Measurements from ENCODE around the gene ZNF77. TPM values are rescaled to one million over a fixed set of nuclear protein-coding genes. Genes with fewer than 3 reads are reported as not detected.
A peak's percentile ranks its signal among the peaks of the same experiment; 100 is the strongest.
"Not testable (repeated sequence)": the region's sequence is repeated elsewhere in the genome, so short reads cannot be mapped to it uniquely, and the experiment has no call there.

ZNF77 gene
- polyA plus RNA-seq (2013, experiment 1 of 2), result 2.3 TPM
- 2.7 TPM for polyA plus RNA-seq (2013, experiment 2 of 2)

DNA sequence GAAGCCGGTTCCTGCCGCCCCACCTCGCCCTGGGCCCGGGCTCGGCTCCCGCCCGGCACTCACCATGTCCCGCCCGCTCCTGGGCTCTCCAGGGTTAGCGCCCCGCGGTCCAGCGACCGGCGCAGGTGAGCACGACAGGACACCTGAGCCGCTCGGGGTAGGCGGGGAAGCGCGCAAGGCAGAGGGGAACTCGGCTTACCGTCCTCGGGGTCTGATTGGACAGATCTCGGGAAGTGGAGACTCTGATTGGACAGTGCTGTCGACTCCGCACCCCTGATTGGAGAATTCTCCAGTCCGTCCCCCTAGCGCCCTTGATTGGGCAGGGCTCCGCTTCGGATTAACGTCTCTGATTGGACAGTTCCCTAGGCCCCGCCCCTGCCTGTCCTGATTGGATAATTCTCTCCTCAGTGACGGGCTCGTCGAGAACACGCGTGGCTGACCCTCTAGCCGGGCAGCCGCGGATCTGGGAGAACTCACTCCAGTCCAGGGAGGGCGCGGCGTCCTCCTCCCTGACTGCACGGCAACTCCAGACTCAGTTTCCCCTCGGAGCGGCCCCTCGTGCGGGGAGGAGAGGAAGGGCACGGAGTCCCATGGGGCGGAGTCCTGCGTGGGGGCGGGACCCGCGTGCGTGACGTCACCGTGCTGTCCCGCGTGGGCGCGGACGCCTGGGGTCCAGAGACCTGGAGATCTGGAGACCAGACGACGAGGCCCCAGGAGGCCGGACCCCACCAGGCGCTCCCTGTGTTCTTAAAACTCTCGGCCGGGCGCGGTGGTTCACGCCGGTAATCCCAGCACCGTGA is at the start of gene ZNF77:
ZNF77 (minus strand) TSS at position 197 of the 800 bp plus-strand sequence; CDS start at position 66, 131 bp downstream.
- Histone ChIP-seq H4K8ac (ENCODE audit: low read length) (peak within 1 kb of the TSS; percentile 96), H3K79me1 (replicated peaks; ENCODE audit: low read length, poor library complexity, severe bottlenecking) (peaks cover 35% of the 10 kb centered on the region), H3K27me3 (ENCODE audit: control insufficient read depth in 1 of 2, insufficient read depth in 1 of 2, low read length in 2 of 2) (no peaks in the 10 kb centered on the region), H3K4ac (ENCODE audit: low read depth in 1 of 2, low read length in 2 of 2) (peak within 1 kb of the TSS in 1 of 2 experiments; percentile 93), H3K36me3 (ENCODE audit: control insufficient read depth in 1 of 2, insufficient read depth in 2 of 2, low read depth in 1 of 2, low read length in 2 of 2) (peaks cover 0 to 6% of the 10 kb centered on the region in 2 experiments), H2BK15ac (ENCODE audit: low read depth, poor library complexity, severe bottlenecking) (peak within 1 kb of the TSS; percentile 15), H3K4me2 (ENCODE audit: low read length, poor library complexity, severe bottlenecking) (peak within 1 kb of the TSS; percentile 98), H2AK5ac (ENCODE audit: low read length, severe bottlenecking) (no peak within 1 kb of the TSS), H3K4me1 (ENCODE audit: control insufficient read depth, insufficient read depth, low read depth, low read length) (peaks cover 15% of the 10 kb centered on the region), H3K18ac (ENCODE audit: low read depth in 1 of 2, low read length in 2 of 2) (peak within 1 kb of the TSS; percentile 94 to 99), H2BK5ac (ENCODE audit: low read depth, low read length, poor library complexity, severe bottlenecking) (peak within 1 kb of the TSS; percentile 44), H4K91ac (ENCODE audit: low read length) (peak within 1 kb of the TSS; percentile 97), H2BK120ac (ENCODE audit: low read depth, low read length) (peak within 1 kb of the TSS; percentile 79), H3K27ac (ENCODE audit: low read length, poor library complexity, severe bottlenecking) (peak within 1 kb of the TSS; percentile 69), H3K9me3 (ENCODE audit: control insufficient read depth, low read length) (no peaks in the 10 kb centered on the region), H3K23ac (ENCODE audit: low read length in 2 of 2) (peak within 1 kb of the TSS in 1 of 2 experiments; percentile 97), H3K14ac (ENCODE audit: low read length in 2 of 2) (peak within 1 kb of the TSS in 1 of 2 experiments; percentile 97), H2AFZ (ENCODE audit: low read depth, low read length) (peak within 1 kb of the TSS; percentile 100), H3K4me3 (ENCODE audit: insufficient read depth in 1 of 2, low read depth in 1 of 2, low read length in 2 of 2) (peak within 1 kb of the TSS; percentile 93 to 95), H3K9ac (ENCODE audit: low read length) (peak within 1 kb of the TSS; percentile 95), H2BK12ac (ENCODE audit: low read length in 2 of 2) (peak within 1 kb of the TSS in 1 of 2 experiments; percentile 82)
- DNase-seq, result peak; percentile 99
- WGBS, result 10% methylated on average over 70 of the region's 74 CpGs

DNA sequence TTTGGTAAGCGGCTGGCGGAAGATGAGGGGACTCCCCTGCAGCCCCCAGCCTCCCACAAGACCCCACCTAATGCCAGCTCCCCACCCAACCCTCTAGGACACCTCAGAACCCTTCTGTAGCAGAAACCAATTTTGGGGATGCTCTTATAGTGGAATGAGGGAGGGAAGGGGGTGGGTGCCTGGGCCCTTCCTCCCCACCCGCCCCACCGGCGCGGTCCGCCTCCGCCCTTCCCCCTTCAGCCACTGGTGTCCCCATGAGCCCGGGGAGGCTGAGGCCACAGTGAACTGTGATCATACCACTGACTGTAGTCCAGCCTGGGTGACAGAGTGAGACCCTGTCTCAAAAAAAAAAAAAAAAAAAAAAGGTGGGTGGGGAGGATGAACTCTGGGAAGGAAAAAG is 48.8 kb upstream of the ZNF77 start:
- H2BK15ac ChIP-seq (ENCODE audit: low read depth, poor library complexity, severe bottlenecking), result no peak overlapping the region
- WGBS, result 79% methylated on average over 9 of the region's 9 CpGs

DNA sequence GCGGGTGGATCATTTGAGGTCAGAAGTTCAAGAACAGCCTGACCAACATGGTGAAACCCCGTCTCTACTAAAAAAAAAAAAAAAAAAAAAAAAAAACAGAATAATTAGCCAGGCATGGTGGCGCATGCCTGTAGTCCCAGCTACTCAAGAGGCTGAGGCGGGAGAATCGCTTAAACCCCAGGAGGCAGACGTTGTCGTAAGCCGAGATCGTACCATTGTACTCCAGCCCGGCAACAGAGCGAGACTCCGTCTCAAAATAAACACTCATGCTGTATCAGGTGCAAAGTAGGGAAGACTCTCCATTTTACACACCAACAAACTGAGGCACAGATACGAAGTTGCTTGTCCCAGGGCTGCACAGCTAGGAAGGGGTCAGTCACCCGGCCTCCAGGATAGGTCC is 48.2 kb upstream of the ZNF77 start:
- no peak overlapping the region for H3K4ac ChIP-seq (ENCODE audit: low read depth in 1 of 2, low read length in 2 of 2)
- H2BK12ac ChIP-seq (ENCODE audit: low read length in 2 of 2), result no peak overlapping the region
- 83% methylated on average over 13 of the region's 14 CpGs for WGBS
- H3K27ac ChIP-seq (ENCODE audit: low read length, poor library complexity, severe bottlenecking), result no peak overlapping the region
- H3K79me1 ChIP-seq (replicated peaks; ENCODE audit: low read length, poor library complexity, severe bottlenecking), result no peaks in the 10 kb centered on the region
- H3K36me3 ChIP-seq (ENCODE audit: control insufficient read depth in 1 of 2, insufficient read depth in 2 of 2, low read depth in 1 of 2, low read length in 2 of 2), result no peaks in the 10 kb centered on the region
- H2BK5ac ChIP-seq (ENCODE audit: low read depth, low read length, poor library complexity, severe bottlenecking), result no peak overlapping the region
- H4K8ac ChIP-seq (ENCODE audit: low read length), result no peak overlapping the region
- no peak overlapping the region for H3K9ac ChIP-seq (ENCODE audit: low read length)
- H2AFZ ChIP-seq (ENCODE audit: low read depth, low read length), result no peak overlapping the region
- no peak overlapping the region for H3K23ac ChIP-seq (ENCODE audit: low read length in 2 of 2)
- no peaks in the 10 kb centered on the region for H3K9me3 ChIP-seq (ENCODE audit: control insufficient read depth, low read length)
- no peak overlapping the region for H3K14ac ChIP-seq (ENCODE audit: low read length in 2 of 2)
- no peak overlapping the region for H2AK5ac ChIP-seq (ENCODE audit: low read length, severe bottlenecking)
- H4K91ac ChIP-seq (ENCODE audit: low read length), result no peak overlapping the region
- H3K4me3 ChIP-seq (ENCODE audit: insufficient read depth in 1 of 2, low read depth in 1 of 2, low read length in 2 of 2), result no peak overlapping the region
- peaks cover 16 to 22% of the 10 kb centered on the region in 2 experiments for H3K27me3 ChIP-seq (ENCODE audit: control insufficient read depth in 1 of 2, insufficient read depth in 1 of 2, low read length in 2 of 2)
- no peak overlapping the region for H3K18ac ChIP-seq (ENCODE audit: low read depth in 1 of 2, low read length in 2 of 2)
- H2BK120ac ChIP-seq (ENCODE audit: low read depth, low read length), result no peak overlapping the region
- H3K4me2 ChIP-seq (ENCODE audit: low read length, poor library complexity, severe bottlenecking), result no peak overlapping the region
- DNase-seq, result no peak
- peak overlapping the region; percentile 3 for H2BK15ac ChIP-seq (ENCODE audit: low read depth, poor library complexity, severe bottlenecking)
- no peaks in the 10 kb centered on the region for H3K4me1 ChIP-seq (ENCODE audit: control insufficient read depth, insufficient read depth, low read depth, low read length)

More for the DNA sequence above, 48.8 kb upstream of the ZNF77 start:
- Histone ChIP-seq H2BK5ac (ENCODE audit: low read depth, low read length, poor library complexity, severe bottlenecking) (no peak overlapping the region), H2BK120ac (ENCODE audit: low read depth, low read length) (no peak overlapping the region), H3K79me1 (replicated peaks; ENCODE audit: low read length, poor library complexity, severe bottlenecking) (no peaks in the 10 kb centered on the region), H3K14ac (ENCODE audit: low read length in 2 of 2) (no peak overlapping the region), H3K27me3 (ENCODE audit: control insufficient read depth in 1 of 2, insufficient read depth in 1 of 2, low read length in 2 of 2) (peaks cover 14 to 20% of the 10 kb centered on the region in 2 experiments), H2AK5ac (ENCODE audit: low read length, severe bottlenecking) (no peak overlapping the region), H3K4me1 (ENCODE audit: control insufficient read depth, insufficient read depth, low read depth, low read length) (no peaks in the 10 kb centered on the region), H3K18ac (ENCODE audit: low read depth in 1 of 2, low read length in 2 of 2) (no peak overlapping the region), H4K8ac (ENCODE audit: low read length) (no peak overlapping the region), H2AFZ (ENCODE audit: low read depth, low read length) (no peak overlapping the region), H3K4me2 (ENCODE audit: low read length, poor library complexity, severe bottlenecking) (no peak overlapping the region), H3K9ac (ENCODE audit: low read length) (no peak overlapping the region), H3K4ac (ENCODE audit: low read depth in 1 of 2, low read length in 2 of 2) (no peak overlapping the region), H2BK12ac (ENCODE audit: low read length in 2 of 2) (no peak overlapping the region), H3K9me3 (ENCODE audit: control insufficient read depth, low read length) (no peaks in the 10 kb centered on the region), H4K91ac (ENCODE audit: low read length) (no peak overlapping the region), H3K36me3 (ENCODE audit: control insufficient read depth in 1 of 2, insufficient read depth in 2 of 2, low read depth in 1 of 2, low read length in 2 of 2) (no peaks in the 10 kb centered on the region), H3K27ac (ENCODE audit: low read length, poor library complexity, severe bottlenecking) (no peak overlapping the region), H3K4me3 (ENCODE audit: insufficient read depth in 1 of 2, low read depth in 1 of 2, low read length in 2 of 2) (no peak overlapping the region), H3K23ac (ENCODE audit: low read length in 2 of 2) (no peak overlapping the region)
- DNase-seq, result no peak

DNA sequence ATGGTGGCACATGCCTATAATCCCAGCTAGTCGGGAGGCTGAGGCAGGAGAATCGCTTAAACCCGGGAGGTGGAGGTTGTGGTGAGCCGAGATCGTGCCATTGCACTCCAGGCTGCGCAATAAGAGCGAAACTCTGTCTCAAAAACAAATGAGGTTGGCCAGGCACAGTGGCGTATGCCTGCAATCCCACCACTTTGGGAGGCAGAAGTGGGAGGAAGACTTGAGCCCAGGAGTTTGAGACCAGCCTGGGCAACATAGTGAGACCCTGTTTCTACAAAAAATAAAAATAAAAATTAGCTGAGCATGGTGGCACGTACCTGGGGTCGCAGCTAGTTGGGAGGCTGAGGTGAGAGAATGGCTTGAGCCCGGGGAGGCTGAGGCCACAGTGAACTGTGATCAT is 47.6 kb upstream of the ZNF77 start:
- not testable (repeated sequence) for H2AFZ ChIP-seq (ENCODE audit: low read depth, low read length); H4K8ac ChIP-seq (ENCODE audit: low read length); H3K18ac ChIP-seq (ENCODE audit: low read depth in 1 of 2, low read length in 2 of 2); H3K4ac ChIP-seq (ENCODE audit: low read depth in 1 of 2, low read length in 2 of 2); H2BK5ac ChIP-seq (ENCODE audit: low read depth, low read length, poor library complexity, severe bottlenecking); H2BK15ac ChIP-seq (ENCODE audit: low read depth, poor library complexity, severe bottlenecking); H4K91ac ChIP-seq (ENCODE audit: low read length); H3K14ac ChIP-seq (ENCODE audit: low read length in 2 of 2); H3K4me2 ChIP-seq (ENCODE audit: low read length, poor library complexity, severe bottlenecking); H2AK5ac ChIP-seq (ENCODE audit: low read length, severe bottlenecking); H3K27ac ChIP-seq (ENCODE audit: low read length, poor library complexity, severe bottlenecking); H3K9ac ChIP-seq (ENCODE audit: low read length); H3K9me3 ChIP-seq (ENCODE audit: control insufficient read depth, low read length); H3K79me1 ChIP-seq (replicated peaks; ENCODE audit: low read length, poor library complexity, severe bottlenecking); DNase-seq; H3K36me3 ChIP-seq (ENCODE audit: control insufficient read depth in 1 of 2, insufficient read depth in 2 of 2, low read depth in 1 of 2, low read length in 2 of 2); H3K4me3 ChIP-seq (ENCODE audit: insufficient read depth in 1 of 2, low read depth in 1 of 2, low read length in 2 of 2); H2BK120ac ChIP-seq (ENCODE audit: low read depth, low read length); H2BK12ac ChIP-seq (ENCODE audit: low read length in 2 of 2); H3K23ac ChIP-seq (ENCODE audit: low read length in 2 of 2); H3K4me1 ChIP-seq (ENCODE audit: control insufficient read depth, insufficient read depth, low read depth, low read length)
- 91% methylated on average over 11 of the region's 11 CpGs for WGBS
- H3K27me3 ChIP-seq (ENCODE audit: control insufficient read depth in 1 of 2, insufficient read depth in 1 of 2, low read length in 2 of 2), result peaks cover 22 to 25% of the 10 kb centered on the region in 2 experiments

Measured in mesenchymal stem cell (in vitro differentiated cells and primary cell).